ENCODE data around the gene ZBED2.

GRCh38 chr3:111591555-111591954 lies 3.6 kb downstream of the ZBED2 start:
- TF ChIP-seq REST (IDR thresholded peaks at IDR 0.05) (no peak), CTCF (IDR thresholded peaks at IDR 0.05) (no peak), CHD2 (IDR thresholded peaks at IDR 0.05; ENCODE audit: low read length, partially characterized antibody) (no peak), POLR2A (IDR thresholded peaks at IDR 0.05; ENCODE audit: low read length) (no peak), FOSB (CRISPR knock-in tag; IDR thresholded peaks at IDR 0.05) (no peak), RFX5 (IDR thresholded peaks at IDR 0.05) (no peak), EHMT2 (IDR thresholded peaks at IDR 0.05; ENCODE audit: low read depth) (no peak), ZFP36 (IDR thresholded peaks at IDR 0.05; ENCODE audit: borderline replicate concordance, partially characterized antibody) (no peak), SMC3 (IDR thresholded peaks at IDR 0.05) (no peak)
- TF ChIP-seq, protein P1, sequence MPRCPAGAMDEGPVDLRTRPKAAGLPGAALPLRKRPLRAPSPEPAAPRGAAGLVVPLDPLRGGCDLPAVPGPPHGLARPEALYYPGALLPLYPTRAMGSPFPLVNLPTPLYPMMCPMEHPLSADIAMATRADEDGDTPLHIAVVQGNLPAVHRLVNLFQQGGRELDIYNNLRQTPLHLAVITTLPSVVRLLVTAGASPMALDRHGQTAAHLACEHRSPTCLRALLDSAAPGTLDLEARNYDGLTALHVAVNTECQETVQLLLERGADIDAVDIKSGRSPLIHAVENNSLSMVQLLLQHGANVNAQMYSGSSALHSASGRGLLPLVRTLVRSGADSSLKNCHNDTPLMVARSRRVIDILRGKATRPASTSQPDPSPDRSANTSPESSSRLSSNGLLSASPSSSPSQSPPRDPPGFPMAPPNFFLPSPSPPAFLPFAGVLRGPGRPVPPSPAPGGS (IDR thresholded peaks at IDR 0.05): no peak
- TF ChIP-seq, protein P2, sequence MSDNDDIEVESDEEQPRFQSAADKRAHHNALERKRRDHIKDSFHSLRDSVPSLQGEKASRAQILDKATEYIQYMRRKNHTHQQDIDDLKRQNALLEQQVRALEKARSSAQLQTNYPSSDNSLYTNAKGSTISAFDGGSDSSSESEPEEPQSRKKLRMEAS (IDR thresholded peaks at IDR 0.05): no peak
- TF ChIP-seq, protein P3, sequence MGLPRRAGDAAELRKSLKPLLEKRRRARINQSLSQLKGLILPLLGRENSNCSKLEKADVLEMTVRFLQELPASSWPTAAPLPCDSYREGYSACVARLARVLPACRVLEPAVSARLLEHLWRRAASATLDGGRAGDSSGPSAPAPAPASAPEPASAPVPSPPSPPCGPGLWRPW (IDR thresholded peaks at IDR 0.05): no peak
